ENCODE measurements around the gene RBM4B. TPM values are rescaled to one million over a fixed set of nuclear protein-coding genes. Genes with fewer than 3 reads are reported as not detected.

RBM4B gene
- total and polyA plus RNA-seq, 7 donors, result 3.6 to 12.8 (median 10.0) TPM

DNA sequence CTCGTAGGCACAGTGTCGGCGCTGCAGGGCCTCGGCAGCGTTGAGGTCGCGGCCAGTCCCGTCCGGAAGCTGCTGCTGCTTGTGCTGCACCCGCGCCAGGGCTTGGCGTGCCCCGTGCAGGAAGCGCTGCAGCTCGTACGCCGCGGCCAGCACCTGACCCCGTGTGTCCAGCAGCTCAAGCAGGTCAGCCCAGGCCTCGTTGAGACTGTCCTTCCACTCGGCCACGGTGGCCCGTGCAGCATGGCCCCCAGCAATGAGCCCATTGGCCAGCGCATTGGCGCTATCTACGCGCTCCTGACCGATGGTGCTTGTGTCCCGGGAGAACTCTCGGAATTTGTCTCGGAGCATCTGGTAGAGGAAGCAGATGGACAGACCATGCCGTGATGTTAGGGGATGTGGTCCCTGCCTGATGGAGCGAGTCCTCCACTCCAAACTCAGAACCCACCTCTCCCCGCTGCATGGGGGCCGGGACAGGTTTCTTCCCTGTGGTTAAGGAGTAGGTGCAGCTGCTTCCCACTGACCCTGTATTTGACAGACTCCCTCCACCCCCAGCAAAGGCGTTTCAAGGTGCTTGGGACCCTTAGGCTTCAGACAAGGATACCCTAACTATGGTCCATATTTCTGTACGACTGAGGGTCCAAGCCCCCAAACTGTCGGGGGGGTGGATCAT is 13.8 kb upstream of the RBM4B start:
- ATAC-seq (no peak), DNase-seq (no peak)
- Histone ChIP-seq H3K36me3 (ENCODE audit: insufficient read depth in 1 of 2, low read depth in 1 of 2) (no peaks in the 10 kb centered on the region), H3K4me1 (no peaks in the 10 kb centered on the region), H3K27me3 (ENCODE audit: insufficient read depth in 3 of 3, low read length in 2 of 3) (no peaks in the 10 kb centered on the region), H3K4me3 (no peak overlapping the region), H3K27ac (no peak overlapping the region), H3K9me3 (no peaks in the 10 kb centered on the region)
- TF ChIP-seq, protein P1, sequence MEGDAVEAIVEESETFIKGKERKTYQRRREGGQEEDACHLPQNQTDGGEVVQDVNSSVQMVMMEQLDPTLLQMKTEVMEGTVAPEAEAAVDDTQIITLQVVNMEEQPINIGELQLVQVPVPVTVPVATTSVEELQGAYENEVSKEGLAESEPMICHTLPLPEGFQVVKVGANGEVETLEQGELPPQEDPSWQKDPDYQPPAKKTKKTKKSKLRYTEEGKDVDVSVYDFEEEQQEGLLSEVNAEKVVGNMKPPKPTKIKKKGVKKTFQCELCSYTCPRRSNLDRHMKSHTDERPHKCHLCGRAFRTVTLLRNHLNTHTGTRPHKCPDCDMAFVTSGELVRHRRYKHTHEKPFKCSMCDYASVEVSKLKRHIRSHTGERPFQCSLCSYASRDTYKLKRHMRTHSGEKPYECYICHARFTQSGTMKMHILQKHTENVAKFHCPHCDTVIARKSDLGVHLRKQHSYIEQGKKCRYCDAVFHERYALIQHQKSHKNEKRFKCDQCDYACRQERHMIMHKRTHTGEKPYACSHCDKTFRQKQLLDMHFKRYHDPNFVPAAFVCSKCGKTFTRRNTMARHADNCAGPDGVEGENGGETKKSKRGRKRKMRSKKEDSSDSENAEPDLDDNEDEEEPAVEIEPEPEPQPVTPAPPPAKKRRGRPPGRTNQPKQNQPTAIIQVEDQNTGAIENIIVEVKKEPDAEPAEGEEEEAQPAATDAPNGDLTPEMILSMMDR (IDR thresholded peaks at IDR 0.05), result no peak
- intact Hi-C loops (cut with DNase I), result loop anchor here in 1 of 2 donors (5.0 kb wide), 1 partner anchor 191 kb away; no protein-coding TSS in a partner anchor
- 89 to 92% (median 90%) methylated on average over 37 to 38 of the region's 38 CpGs for WGBS, 3 donors

DNA sequence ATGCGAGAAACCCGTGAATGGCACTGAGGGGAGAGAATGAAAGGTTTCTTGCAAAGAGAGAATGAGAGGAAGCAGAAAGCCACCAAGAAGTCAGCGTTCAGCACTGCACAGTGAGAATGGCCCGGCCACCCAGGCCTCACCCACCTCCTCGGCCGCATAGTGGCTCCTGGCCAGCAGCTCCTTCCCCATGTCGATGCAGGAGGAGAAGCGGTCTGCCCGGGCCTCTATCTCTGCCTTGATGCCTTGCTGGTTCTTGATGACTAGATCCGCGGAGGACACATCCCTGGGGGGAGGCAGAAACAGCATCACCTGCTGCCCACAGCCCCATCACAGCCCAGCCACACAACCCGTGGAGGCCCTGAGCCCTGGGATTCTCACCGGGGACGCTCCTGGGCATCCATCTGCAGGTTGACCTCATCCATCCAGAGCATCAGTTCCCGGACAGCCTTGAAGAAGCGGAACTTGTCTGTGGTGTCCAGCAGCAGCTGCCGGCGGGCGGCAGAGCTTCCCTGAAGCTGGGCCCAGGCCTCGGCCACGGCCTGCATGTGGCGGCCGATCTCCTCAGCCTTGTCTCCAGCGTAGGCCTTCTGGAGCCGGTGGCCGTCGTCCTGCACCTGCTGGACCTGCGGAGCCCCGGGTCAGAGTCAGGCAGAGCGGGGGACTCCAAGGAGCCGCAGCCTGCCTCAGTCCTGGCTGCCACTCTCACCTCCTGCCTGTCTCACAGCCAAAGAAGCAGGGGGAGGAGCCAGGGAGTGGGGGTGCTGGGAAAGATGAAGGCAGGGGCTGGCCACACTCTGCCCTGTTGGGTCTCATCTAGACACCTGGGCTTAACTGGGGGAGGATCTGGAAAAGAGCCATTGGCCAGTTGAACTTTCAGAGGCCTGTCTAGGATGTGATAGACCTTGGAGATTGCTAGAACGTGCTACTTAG is 12.2 kb upstream of the RBM4B start:
- TF ChIP-seq, protein P1 (IDR thresholded peaks at IDR 0.05), result no peak
- Histone ChIP-seq H3K9me3 (no peaks in the 10 kb centered on the region), H3K4me1 (no peaks in the 10 kb centered on the region), H3K27ac (no peak overlapping the region), H3K36me3 (ENCODE audit: insufficient read depth in 1 of 2, low read depth in 1 of 2) (no peaks in the 10 kb centered on the region), H3K4me3 (no peak overlapping the region), H3K27me3 (ENCODE audit: insufficient read depth in 3 of 3, low read length in 2 of 3) (no peaks in the 10 kb centered on the region)
- WGBS, 3 donors, result 87 to 91% (median 90%) methylated on average over 28 to 32 of the region's 32 CpGs
- DNase-seq (no peak), ATAC-seq (no peak)
- intact Hi-C loops (cut with DNase I), result loop anchor here in 1 of 2 donors (5.0 to 10.0 kb wide), 2 partner anchors 192 to 275 kb away; no protein-coding TSS in a partner anchor

DNA sequence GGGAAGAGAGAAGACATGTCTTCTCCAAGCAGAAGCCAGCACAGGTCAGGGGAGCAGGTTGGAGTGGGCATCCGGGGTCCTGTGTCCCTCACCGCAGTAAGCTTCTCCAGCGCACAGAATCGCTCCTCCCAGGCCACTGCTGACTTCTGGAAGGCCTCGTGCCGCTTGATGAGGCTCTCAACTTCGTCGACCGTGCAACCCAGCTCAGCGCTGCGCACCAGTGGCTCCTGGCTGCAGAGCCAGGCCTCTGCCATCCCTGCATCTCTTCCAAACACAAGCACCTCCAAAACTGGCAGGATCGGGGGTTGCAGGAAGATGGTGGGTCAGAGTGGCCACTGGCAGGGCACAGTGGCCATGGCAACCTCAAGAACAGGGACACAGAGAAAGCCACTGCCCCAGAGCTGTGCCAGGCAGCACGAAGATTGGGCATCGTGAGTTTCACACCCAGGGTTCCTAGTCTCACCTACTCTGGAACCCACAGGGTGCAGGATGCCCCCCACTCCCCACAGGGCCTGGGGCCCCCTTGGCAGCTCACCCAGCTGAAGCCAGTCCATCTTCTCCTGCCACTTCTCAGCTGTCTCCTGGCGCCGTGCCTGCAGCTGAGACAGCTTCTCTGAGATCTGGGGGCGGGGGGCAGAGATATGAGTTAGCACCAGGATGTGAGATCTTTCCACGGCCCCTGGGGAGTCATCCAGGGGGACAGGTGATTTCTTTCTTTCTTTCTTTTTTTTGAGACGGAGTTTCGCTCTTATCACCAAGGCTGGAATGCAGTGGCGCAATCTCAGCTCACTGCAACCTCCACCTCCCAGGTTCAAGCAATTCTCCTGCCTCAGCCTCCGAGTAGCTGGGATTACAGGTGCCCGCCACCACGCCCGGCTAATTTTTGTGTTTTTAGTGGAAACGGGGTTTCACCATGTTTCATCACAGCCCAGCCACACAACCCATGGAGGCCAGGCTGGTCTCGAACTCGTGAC is 11.2 kb upstream of the RBM4B start:
- WGBS, 3 donors, result 81 to 87% (median 81%) methylated on average over 28 of the region's 28 CpGs
- Histone ChIP-seq H3K4me3 (no peak overlapping the region), H3K9me3 (no peaks in the 10 kb centered on the region), H3K4me1 (no peaks in the 10 kb centered on the region), H3K27me3 (ENCODE audit: insufficient read depth in 3 of 3, low read length in 2 of 3) (no peaks in the 10 kb centered on the region), H3K36me3 (ENCODE audit: insufficient read depth in 1 of 2, low read depth in 1 of 2) (no peaks in the 10 kb centered on the region), H3K27ac (no peak overlapping the region)
- TF ChIP-seq, protein P1 (IDR thresholded peaks at IDR 0.05), result no peak
- intact Hi-C loops (cut with DNase I), result loop anchor here in 1 of 2 donors (10.0 kb wide), 1 partner anchor 274 kb away; no protein-coding TSS in a partner anchor
- DNase-seq (no peak), ATAC-seq (no peak)

DNA sequence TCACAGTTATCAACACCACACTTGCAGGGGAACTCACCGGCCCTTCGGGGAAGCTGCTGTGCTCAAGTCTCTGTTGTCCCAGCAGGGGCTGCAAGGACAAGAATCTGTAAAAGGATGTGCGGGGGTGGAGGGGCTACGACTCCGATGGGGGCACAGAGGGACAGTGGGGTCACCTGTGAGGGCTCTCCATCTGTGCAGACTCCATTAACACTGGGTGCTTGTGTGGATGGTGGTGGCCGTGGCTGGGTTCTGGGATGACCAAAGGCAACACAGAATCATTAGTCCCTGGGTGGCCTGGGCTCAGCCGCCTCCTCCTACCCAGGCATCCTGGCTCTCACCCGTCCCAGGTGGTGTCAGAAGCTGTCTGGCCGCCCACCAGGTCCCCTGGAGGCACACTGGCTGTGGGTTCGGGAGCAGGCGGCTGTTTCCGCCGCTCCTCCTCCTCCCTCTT is 10.2 kb upstream of the RBM4B start:
- no peaks in the 10 kb centered on the region for H3K27me3 ChIP-seq (ENCODE audit: insufficient read depth in 3 of 3, low read length in 2 of 3)
- no peak for DNase-seq
- intact Hi-C loops (cut with DNase I), result loop anchor here in 1 of 2 donors (10.0 kb wide), 1 partner anchor 273 kb away; no protein-coding TSS in a partner anchor

More for the DNA sequence above, 10.2 kb upstream of the RBM4B start:
- no peak overlapping the region for H3K27ac ChIP-seq
- TF ChIP-seq, protein P1 (IDR thresholded peaks at IDR 0.05), result no peak
- no peak overlapping the region for H3K4me3 ChIP-seq
- ATAC-seq, result no peak
- WGBS, 3 donors, result 75 to 85% (median 79%) methylated on average over 13 of the region's 13 CpGs
- no peaks in the 10 kb centered on the region for H3K36me3 ChIP-seq (ENCODE audit: insufficient read depth in 1 of 2, low read depth in 1 of 2)
- no peaks in the 10 kb centered on the region for H3K4me1 ChIP-seq
- H3K9me3 ChIP-seq, result no peaks in the 10 kb centered on the region

Measured in psoas muscle (tissue), 8 donors.